K562 (cell line): ENCODE measurements around the gene SNX25. TPM values are rescaled to one million over a fixed set of nuclear protein-coding genes. Genes with fewer than 3 reads are reported as not detected.

Source experiments
- ATAC-seq: fragments of 200-7000 bp; cut with Tn5 transposase; 3 replicates; pipeline ENCODE4 v1.9.1; 2020; ENCODE audit warnings: moderate library complexity
- BruUV-seq: library from RNA; stranded (reverse); fragments of 400-500 nt; replicated peaks from 2 replicates; lab custom pipeline; 2021; lab: Mats Ljungman, UMichigan
- CTCF ChIA-PET: fragments of 300-600 bp; formaldehyde crosslinking; extraction: SDS; loops from one replicate; lab custom pipeline; 2021; ENCODE audit warnings: low intra/inter-chr PET ratio; lab: Yijun Ruan, JAX
- POLR2A ChIA-PET: fragments of 300-600, 350-650 bp; sonication (Branson Sonifier 250); formaldehyde crosslinking; extraction: SDS; loops from one replicate; lab custom pipeline; 2021; ENCODE audit warnings: antibody characterized with exemption, inconsistent platforms; lab: Yijun Ruan, JAX
- DNase-seq, 4 experiments: peaks; one replicate each; pipeline versions ENCODE4 v3.0.0 to v3.0.0-alpha.2; 2011 to 2018; ENCODE audit warnings: low spot score in 3 of 4, mixed read lengths in 3 of 4; ENCODE audit errors: extremely low read depth in 1 of 4
- FAIRE-seq: peaks from 2 replicates; lab custom pipeline; 2011; peaks lifted over from hg19 to GRCh38; lab: Jason Lieb, UNC
- H2AFZ ChIP-seq: 2 replicates; pipeline ENCODE4 v1.6.0; 2011; ENCODE audit warnings: low read depth, low read length, control low read depth, inconsistent platforms
- H3K27ac ChIP-seq: fragments of 200-600 bp; 3 replicates; pipeline ENCODE4 v1.8.0; 2011; ENCODE audit warnings: low read depth, mild to moderate bottlenecking, control low read depth, inconsistent platforms, low read length, moderate library complexity, mixed read lengths; ENCODE audit errors: extremely low read depth
- H3K27me3 ChIP-seq, 2 experiments: fragments of 300-600 bp in 1 of 2; 2 replicates in 1 of 2; 3 replicates in 1 of 2; pipeline versions ENCODE4 v1.6.0 to v1.8.0; 2011; ENCODE audit warnings: inconsistent platforms in 2 of 2, low read length in 2 of 2, mild to moderate bottlenecking in 1 of 2, mixed read lengths in 1 of 2, moderate library complexity in 1 of 2; ENCODE audit not compliant: control insufficient read depth in 2 of 2, insufficient read depth in 2 of 2
- H3K36me3 ChIP-seq: fragments of 300-600 bp; 3 replicates; pipeline ENCODE4 v1.8.0; 2011; ENCODE audit warnings: mild to moderate bottlenecking, low read length, inconsistent platforms; ENCODE audit not compliant: control insufficient read depth, insufficient read depth
- H3K4me1 ChIP-seq, 2 experiments: fragments of 200-600 bp in 1 of 2; replicated peaks in 1 of 2; 2 replicates in 1 of 2; 3 replicates in 1 of 2; pipeline versions ENCODE4 v1.5.1 to v1.8.0; 2011; ENCODE audit warnings: inconsistent platforms in 2 of 2, low read length in 2 of 2, mild to moderate bottlenecking in 1 of 2, mixed read lengths in 1 of 2, moderate library complexity in 1 of 2; ENCODE audit not compliant: control insufficient read depth in 2 of 2, insufficient read depth in 2 of 2
- H3K4me2 ChIP-seq: 2 replicates; pipeline ENCODE4 v1.6.1; 2011; ENCODE audit warnings: low read length, control low read depth, inconsistent platforms, mixed read lengths; ENCODE audit not compliant: insufficient read depth
- H3K4me3 ChIP-seq: fragments of 200-600 bp; sonication (generic), shearing (Covaris generic); 2 replicates; pipeline ENCODE4 v1.5.1; 2016; ENCODE audit warnings: control low read depth, inconsistent platforms
- H3K79me2 ChIP-seq: fragments of 200-600 bp; 3 replicates; pipeline ENCODE4 v1.8.0; 2011; ENCODE audit warnings: low read length, inconsistent platforms; ENCODE audit not compliant: control insufficient read depth, insufficient read depth
- H3K9ac ChIP-seq, 2 experiments: 2 replicates each; pipeline versions ENCODE4 v1.6.0 to v1.6.1; 2011; ENCODE audit warnings: low read depth in 2 of 2, low read length in 2 of 2, control low read depth in 1 of 2, inconsistent platforms in 1 of 2, mild to moderate bottlenecking in 1 of 2, mixed read lengths in 1 of 2; ENCODE audit not compliant: insufficient read depth in 1 of 2
- H3K9me1 ChIP-seq: one replicate; pipeline ENCODE4 v1.6.0; 2011; ENCODE audit warnings: inconsistent platforms, mild to moderate bottlenecking, low read length, moderate library complexity; ENCODE audit not compliant: control insufficient read depth, insufficient read depth
- H3K9me3 ChIP-seq: replicated peaks from 2 replicates; pipeline ENCODE4 v1.5.1; 2011; ENCODE audit warnings: low read depth, low read length, inconsistent platforms; ENCODE audit not compliant: control insufficient read depth, insufficient read depth
- H4K20me1 ChIP-seq: replicated peaks from 2 replicates; pipeline ENCODE4 v1.6.1; 2011; ENCODE audit warnings: low read length, inconsistent platforms, mixed read lengths; ENCODE audit not compliant: control insufficient read depth, insufficient read depth
- MCM5 ChIP-seq: fragments of 450-650 bp; IDR thresholded peaks from 2 replicates; pipeline ENCODE4 v1.6.1; 2016; ENCODE audit warnings: low read depth
- POU5F1 ChIP-seq: fragments of 150-350 bp; IDR thresholded peaks from 2 replicates; pipeline ENCODE4 v1.6.1; 2014; ENCODE audit warnings: borderline replicate concordance, low read length, low read depth, mild to moderate bottlenecking; ENCODE audit not compliant: partially characterized antibody
- SFPQ ChIP-seq: fragments of 200-400 bp; formaldehyde crosslinking; IDR thresholded peaks from 2 replicates; pipeline ENCODE4 v1.6.1; 2017; ENCODE audit warnings: mild to moderate bottlenecking, low read depth, low read length, moderate library complexity
- SREBF1 ChIP-seq: fragments of 150-350 bp; IDR thresholded peaks from 2 replicates; pipeline ENCODE4 v1.6.1; 2014; ENCODE audit warnings: antibody characterized with exemption, low read depth, low read length, borderline replicate concordance
- USF1 ChIP-seq: sonication (generic); formaldehyde crosslinking; IDR thresholded peaks from 2 replicates; pipeline ENCODE4 v1.9.0; 2022; ENCODE audit warnings: mild to moderate bottlenecking, missing genetic modification reagents
- ZNF23 ChIP-seq: fragments of 250-450 bp; sonication (Bioruptor Pico); IDR thresholded peaks from 2 replicates; pipeline ENCODE4 v1.4.0; 2020; ENCODE audit warnings: mild to moderate bottlenecking
- WGBS: fragments of 100-300 bp; shearing (Covaris generic); methylation state at CpG from one replicate; pipeline ENCODE4 v1.1.6; 2016; ENCODE audit warnings: low coverage, mixed read lengths; ENCODE audit not compliant: insufficient coverage; ENCODE audit errors: missing lambda C conversion rate; 5-methylcytosine and 5-hydroxymethylcytosine counted together
- in situ Hi-C: fragments of 300-500 bp; cut with MboI; formaldehyde crosslinking; loops from 4 replicates; pipeline ENCODE4 v1.15.0; 2018; ENCODE audit warnings: inconsistent platforms, mixed read lengths
- intact Hi-C: fragments of 100-400 bp; cut with micrococcal nuclease; formaldehyde crosslinking; loops from 2 replicates; pipeline ENCODE4 v1.14.2; 2022
- polyA plus RNA-seq, 8 experiments: library from polyadenylated mRNA; depleted of rRNA in 4 of 8; stranded (reverse) in 5 of 8; unstranded in 3 of 8; fragments of >200 nt; fragmentation: Nextera tagmentation in 2 of 8; fragmentation: Illumina TruSeq in 1 of 8; extraction: Ambion mirVana in 2 of 8; extraction: Trizol in 1 of 8; gene quantifications; 2 replicates each; pipeline versions ENCODE4 v1.2.1 to v1.2.3, GENCODE V29; 2011 to 2014; ENCODE audit warnings: inconsistent platforms in 1 of 8, missing spikeins in 1 of 8
- total RNA-seq, 7 experiments: library from RNA; depleted of rRNA in 6 of 7; stranded (reverse); fragments of >200 nt in 6 of 7; fragmentation: Illumina TruSeq in 2 of 7; extraction: Trizol in 2 of 7; gene quantifications; 2 replicates each; pipeline versions ENCODE4 v1.2.1 to v1.2.3, GENCODE V29; 2011 to 2021; ENCODE audit warnings: low replicate concordance in 1 of 7

SNX25 gene
- total and polyA plus RNA-seq, 9 of the 15 experiments (the other 6 are each of a cell fraction or from before 2014, with no cell fraction given), result 2.5 to 23.4 (median 13.3) TPM

GRCh38 chr4:185286571-185286970 is 77.2 kb downstream of the SNX25 start (continued):
- TF ChIP-seq ZNF23 (CRISPR knock-in tag), result no peak

- in situ Hi-C loops (no loop called here), intact Hi-C loops (no loop called here)
- Histone ChIP-seq H2AFZ (no peak overlapping the region), H3K9me1 (no peaks in the 10 kb centered on the region), H3K36me3 (peaks cover 2% of the 10 kb centered on the region; the same call in 2 of the 3 replicates), H3K9ac (no peak overlapping the region), H3K4me2 (no peak overlapping the region), H3K4me3 (no peak overlapping the region), H3K9me3 (no peaks in the 10 kb centered on the region), H4K20me1 (0 out of 2 replicates have a peak, but pooled peaks cover 3% of the 10 kb centered on the region), H3K79me2 (no peaks in the 10 kb centered on the region), H3K27ac (no peak overlapping the region), H3K27me3 (no peaks in the 10 kb centered on the region), H3K4me1 (no peaks in the 10 kb centered on the region)
- FAIRE-seq (no peak), DNase-seq (no peak), ATAC-seq (no peak)
- TF ChIP-seq POU5F1 (no peak), SREBF1 (no peak), MCM5 (no peak), USF1 (CRISPR knock-in tag) (no peak), SFPQ (no peak)
- WGBS, result 82% methylated on average over 4 of the region's 4 CpGs
- BruUV-seq, result no TSS peak
- ChIA-PET POLR2A (interaction anchor here (0.7 to 1.3 kb wide), 2 partner anchors 9 to 27 kb away, joined by 3 to 5 read pairs; no protein-coding TSS in a partner anchor), CTCF (no interaction called here)
These were observed 77.6 kb downstream of the SNX25 start for GRCh38 chr4:185287031-185287430.
